ENCODE measurements around the gene ENTPD3. TPM values are rescaled to one million over a fixed set of nuclear protein-coding genes. Genes with fewer than 3 reads are reported as not detected.

Gene ENTPD3
- total RNA-seq, 1 donor from 2014 or later: 0.46 TPM

DNA sequence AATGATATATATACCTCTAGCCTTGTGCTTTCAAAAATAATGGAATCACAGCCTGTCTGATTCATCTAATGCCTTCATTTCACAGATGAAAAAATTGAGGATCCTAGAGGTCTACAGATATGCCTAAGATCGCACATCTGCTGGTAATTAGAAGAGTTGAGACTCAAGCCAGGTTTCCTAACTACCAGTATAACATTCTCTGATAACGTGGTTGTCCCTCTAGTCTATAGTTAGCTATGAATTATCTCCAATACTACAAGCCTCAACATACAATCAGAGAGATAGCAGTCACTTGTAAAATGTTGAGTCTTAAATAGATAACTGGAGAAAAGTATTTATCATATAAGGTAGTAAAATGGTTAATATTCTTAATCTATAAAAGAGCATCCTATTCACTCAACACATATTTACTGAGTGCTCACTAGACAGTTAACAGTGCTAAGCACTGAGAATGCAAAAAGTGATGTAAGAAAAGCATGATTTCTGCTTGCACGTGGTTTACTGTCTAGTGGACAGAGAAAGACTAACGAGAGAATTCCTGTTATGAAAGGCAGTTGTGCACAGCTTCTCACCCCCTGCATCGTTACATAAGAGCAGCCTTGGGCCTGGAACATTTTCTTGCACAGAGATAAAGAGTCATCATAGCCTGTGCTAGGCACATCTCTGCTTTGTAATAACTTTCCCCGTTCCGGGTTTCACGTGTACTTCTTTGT lies 4.9 kb upstream of the ENTPD3 start:
- TF ChIP-seq, protein P1, sequence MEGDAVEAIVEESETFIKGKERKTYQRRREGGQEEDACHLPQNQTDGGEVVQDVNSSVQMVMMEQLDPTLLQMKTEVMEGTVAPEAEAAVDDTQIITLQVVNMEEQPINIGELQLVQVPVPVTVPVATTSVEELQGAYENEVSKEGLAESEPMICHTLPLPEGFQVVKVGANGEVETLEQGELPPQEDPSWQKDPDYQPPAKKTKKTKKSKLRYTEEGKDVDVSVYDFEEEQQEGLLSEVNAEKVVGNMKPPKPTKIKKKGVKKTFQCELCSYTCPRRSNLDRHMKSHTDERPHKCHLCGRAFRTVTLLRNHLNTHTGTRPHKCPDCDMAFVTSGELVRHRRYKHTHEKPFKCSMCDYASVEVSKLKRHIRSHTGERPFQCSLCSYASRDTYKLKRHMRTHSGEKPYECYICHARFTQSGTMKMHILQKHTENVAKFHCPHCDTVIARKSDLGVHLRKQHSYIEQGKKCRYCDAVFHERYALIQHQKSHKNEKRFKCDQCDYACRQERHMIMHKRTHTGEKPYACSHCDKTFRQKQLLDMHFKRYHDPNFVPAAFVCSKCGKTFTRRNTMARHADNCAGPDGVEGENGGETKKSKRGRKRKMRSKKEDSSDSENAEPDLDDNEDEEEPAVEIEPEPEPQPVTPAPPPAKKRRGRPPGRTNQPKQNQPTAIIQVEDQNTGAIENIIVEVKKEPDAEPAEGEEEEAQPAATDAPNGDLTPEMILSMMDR (conservative IDR thresholded peaks at IDR 0.05; ENCODE audit: low read depth, low read length): no peak
- no peak for DNase-seq (ENCODE audit: low read depth)
- H3K4me3 ChIP-seq (ENCODE audit: low read depth, low read length): no peak overlapping the region

DNA sequence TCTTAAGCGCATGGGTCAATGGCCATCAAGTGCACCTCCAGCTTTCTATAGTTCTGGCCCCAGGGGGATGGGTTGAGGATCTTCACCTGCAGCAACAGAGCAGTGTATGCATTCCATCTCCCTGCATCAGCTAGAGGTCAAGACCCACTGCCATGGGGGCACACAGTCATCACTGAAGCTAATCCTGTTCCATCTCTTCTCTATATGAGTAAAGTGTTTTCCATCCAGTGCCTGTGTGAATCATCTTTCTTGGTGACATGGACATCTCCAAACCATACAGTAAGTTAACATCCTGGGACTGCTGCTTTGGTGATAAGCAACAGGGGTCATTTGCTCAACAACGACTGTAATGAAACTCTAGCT lies 4.4 kb upstream of the ENTPD3 start:
- TF ChIP-seq, protein P1 (conservative IDR thresholded peaks at IDR 0.05; ENCODE audit: low read depth, low read length): no peak
- no peak overlapping the region for H3K4me3 ChIP-seq (ENCODE audit: low read depth, low read length)
- DNase-seq (ENCODE audit: low read depth): no peak

DNA sequence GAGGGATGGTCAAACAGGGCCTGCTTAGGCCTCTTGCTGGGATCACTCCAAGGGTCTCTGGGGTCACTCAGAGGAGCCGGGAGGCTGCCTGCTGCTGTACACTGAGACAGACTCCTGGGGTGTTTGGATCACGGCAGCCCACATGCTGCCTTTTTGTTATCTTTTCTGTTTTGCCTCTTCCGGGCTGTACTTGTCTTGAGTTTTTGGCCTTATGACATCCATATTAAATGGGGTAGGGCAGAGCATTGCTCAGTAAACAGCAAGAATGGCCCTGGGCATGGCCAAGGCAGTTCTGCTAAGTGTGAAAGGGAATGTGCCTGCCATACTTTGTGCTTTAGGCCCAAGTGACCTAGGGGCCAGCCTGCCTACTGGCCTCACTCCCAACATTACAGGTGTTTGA lies 771 bp upstream of the ENTPD3 start:
- TF ChIP-seq, protein P1 (conservative IDR thresholded peaks at IDR 0.05; ENCODE audit: low read depth, low read length): no peak
- DNase-seq (ENCODE audit: low read depth): no peak

DNA sequence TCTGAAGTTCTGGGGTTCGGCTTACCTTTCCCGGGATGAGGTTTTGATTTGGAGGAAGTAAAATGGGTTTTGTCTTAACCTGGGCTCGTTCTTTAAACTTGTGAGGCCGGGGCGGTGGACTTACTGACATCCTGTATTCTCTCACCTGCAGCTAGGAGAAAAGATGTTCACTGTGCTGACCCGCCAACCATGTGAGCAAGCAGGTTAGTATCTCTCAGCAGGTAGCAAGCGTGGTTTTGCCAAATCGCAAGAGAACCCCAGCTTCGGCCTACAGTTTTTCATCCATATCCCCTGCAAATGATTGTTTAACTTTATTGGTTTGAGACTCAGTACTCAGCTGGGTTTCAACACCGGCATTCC lies 891 bp downstream of the ENTPD3 start:
- no peak for DNase-seq (ENCODE audit: low read depth)
- TF ChIP-seq, protein P1 (conservative IDR thresholded peaks at IDR 0.05; ENCODE audit: low read depth, low read length): no peak
- no peak overlapping the region for H3K4me3 ChIP-seq (ENCODE audit: low read depth, low read length)

More for the DNA sequence above, 771 bp upstream of the ENTPD3 start:
- no peak overlapping the region for H3K4me3 ChIP-seq (ENCODE audit: low read depth, low read length)

DNA sequence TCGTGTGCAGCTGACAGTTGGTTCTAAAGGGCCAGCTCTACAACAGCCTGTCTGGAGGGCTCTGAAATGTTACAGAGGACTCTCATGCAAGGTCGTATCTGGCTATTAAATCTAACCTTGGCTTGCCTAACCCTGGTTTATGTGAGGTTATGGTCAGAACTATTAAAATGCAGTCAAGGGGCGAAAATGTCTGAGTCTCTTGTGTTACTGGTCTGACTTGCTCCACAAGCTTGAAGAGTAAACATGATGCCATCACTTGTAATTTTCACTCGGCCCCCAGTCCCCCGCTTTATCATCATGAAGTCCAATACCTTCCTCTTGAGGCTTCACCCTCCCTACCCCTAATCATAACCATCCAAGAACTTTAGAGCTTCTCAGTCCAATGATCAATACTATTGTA lies 9.4 kb downstream of the ENTPD3 start:
- DNase-seq (ENCODE audit: low read depth): no peak

DNA sequence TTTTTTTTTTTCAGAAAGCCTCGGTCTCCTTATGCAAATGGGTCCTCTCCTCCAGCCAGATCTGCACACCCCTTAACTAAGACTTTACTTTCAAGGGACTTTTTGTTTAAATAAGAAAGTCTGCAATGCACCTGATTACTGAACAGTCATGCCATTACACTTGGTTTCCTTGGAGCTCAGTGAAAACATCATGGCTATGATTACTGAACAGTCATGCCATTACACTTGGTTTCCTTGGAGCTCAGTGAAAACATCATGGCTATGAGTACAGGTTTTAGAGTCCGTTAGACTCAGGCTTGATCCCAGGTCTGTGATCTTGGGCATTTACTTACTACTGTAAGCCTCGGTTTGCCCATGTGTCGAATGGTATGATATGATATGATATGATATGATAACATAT lies 10.1 kb downstream of the ENTPD3 start:
- no peak overlapping the region for H3K4me3 ChIP-seq (ENCODE audit: low read depth, low read length)
- no peak for DNase-seq (ENCODE audit: low read depth)
- TF ChIP-seq, protein P1 (conservative IDR thresholded peaks at IDR 0.05; ENCODE audit: low read depth, low read length): no peak

More for the DNA sequence above, 9.4 kb downstream of the ENTPD3 start:
- TF ChIP-seq, protein P1 (conservative IDR thresholded peaks at IDR 0.05; ENCODE audit: low read depth, low read length): no peak
- no peak overlapping the region for H3K4me3 ChIP-seq (ENCODE audit: low read depth, low read length)

DNA sequence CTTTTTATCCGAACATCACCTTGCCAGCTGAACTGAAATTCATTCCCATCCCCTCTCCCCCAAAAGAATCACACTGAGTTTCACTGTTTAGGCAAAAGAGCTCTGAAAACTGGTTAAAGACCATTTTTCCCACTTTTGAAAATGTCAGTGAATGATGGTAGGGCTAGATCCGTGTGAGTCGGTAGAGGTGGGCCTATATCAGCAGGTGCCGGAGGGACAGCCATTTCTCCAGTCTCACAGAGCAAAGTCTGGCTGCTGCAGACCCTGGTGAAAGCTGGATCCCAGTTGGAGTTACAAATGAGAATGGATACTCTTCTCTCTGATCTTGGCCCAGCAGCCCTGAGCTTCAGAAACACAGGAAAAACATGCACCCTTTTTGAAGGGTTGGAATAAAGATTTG lies 10.9 kb downstream of the ENTPD3 start:
- no peak overlapping the region for H3K4me3 ChIP-seq (ENCODE audit: low read depth, low read length)
- no peak for DNase-seq (ENCODE audit: low read depth)
- TF ChIP-seq, protein P1 (conservative IDR thresholded peaks at IDR 0.05; ENCODE audit: low read depth, low read length): no peak

Measured in epithelial cell of proximal tubule (primary cell).